LNCaP clone FGC (cell line): Measurements from ENCODE around the gene UQCR11.

Source experiments
- DNase-seq: peaks from one replicate; pipeline ENCODE4 v3.0.0-alpha.2; 2011; ENCODE audit warnings: low read depth
- H3K4me3 ChIP-seq: 2 replicates; pipeline ENCODE4 v1.5.1; 2011; ENCODE audit warnings: mild to moderate bottlenecking, low read depth, low read length, control low read depth
- TF ChIP-seq, protein P1 (sequence below): IDR thresholded peaks from 2 replicates; pipeline ENCODE4 v1.5.1; 2012; ENCODE audit warnings: mild to moderate bottlenecking; ENCODE audit not compliant: control insufficient read depth, insufficient read depth; ENCODE audit errors: extremely low read depth

Gene UQCR11

DNA sequence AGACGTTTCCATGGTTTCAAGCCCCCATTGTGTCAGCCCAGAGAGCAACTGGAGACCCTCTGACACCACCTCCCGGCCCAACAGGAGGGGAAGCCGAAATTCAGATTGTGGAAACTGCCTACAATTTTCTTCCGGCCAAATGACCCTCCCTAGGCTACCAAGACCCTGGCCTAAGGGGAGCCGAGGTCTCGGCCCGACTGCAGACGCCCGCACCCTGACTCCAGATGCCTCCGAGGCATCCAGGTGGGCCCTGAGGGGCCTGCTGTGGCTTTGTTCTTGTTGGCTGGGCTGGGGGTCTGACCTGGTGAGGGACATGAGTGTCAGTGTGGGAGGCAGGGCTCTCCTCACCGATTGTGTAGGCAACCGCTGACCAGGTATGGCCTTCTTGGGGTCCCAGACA is 46.7 kb downstream of the UQCR11 start:
- H3K4me3 ChIP-seq: no peak overlapping the region
- no peak for DNase-seq
- TF ChIP-seq, protein P1, sequence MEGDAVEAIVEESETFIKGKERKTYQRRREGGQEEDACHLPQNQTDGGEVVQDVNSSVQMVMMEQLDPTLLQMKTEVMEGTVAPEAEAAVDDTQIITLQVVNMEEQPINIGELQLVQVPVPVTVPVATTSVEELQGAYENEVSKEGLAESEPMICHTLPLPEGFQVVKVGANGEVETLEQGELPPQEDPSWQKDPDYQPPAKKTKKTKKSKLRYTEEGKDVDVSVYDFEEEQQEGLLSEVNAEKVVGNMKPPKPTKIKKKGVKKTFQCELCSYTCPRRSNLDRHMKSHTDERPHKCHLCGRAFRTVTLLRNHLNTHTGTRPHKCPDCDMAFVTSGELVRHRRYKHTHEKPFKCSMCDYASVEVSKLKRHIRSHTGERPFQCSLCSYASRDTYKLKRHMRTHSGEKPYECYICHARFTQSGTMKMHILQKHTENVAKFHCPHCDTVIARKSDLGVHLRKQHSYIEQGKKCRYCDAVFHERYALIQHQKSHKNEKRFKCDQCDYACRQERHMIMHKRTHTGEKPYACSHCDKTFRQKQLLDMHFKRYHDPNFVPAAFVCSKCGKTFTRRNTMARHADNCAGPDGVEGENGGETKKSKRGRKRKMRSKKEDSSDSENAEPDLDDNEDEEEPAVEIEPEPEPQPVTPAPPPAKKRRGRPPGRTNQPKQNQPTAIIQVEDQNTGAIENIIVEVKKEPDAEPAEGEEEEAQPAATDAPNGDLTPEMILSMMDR: no peak

DNA sequence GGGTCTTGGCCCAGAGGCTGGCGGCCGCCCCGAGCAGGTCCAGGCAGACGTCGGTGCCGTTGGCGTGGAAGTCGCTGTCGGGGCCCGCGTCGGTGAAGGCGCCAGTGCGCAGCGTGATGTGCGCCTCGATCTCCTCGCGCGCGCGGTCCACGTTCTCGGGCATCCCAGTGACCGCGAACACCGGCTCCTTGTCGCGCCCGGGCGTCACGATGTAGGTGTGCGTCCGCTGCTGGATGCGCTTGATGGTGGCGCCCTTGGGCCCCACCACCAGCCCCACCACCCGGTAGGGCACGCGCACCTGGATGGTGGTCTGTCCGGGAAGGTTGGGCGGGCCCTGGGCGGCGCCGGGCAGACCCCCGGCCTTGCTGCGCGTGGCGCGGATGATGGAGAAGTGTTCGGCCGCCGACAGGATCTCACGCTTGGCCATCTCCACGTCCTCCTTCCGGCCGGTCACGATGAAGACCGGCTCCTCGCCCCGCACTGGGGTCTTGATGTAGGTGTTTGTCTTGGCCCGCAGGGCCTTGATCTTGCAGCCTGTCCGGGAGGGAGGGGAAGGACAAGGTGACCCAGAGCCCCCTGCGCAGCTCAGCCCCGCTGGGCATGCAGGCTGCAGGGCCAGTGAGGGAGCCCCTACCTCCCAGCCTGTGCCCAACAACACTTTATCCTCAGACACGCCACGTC is 48.7 kb downstream of the UQCR11 start:
- no peak overlapping the region for H3K4me3 ChIP-seq
- no peak for DNase-seq
- TF ChIP-seq, protein P1: no peak

DNA sequence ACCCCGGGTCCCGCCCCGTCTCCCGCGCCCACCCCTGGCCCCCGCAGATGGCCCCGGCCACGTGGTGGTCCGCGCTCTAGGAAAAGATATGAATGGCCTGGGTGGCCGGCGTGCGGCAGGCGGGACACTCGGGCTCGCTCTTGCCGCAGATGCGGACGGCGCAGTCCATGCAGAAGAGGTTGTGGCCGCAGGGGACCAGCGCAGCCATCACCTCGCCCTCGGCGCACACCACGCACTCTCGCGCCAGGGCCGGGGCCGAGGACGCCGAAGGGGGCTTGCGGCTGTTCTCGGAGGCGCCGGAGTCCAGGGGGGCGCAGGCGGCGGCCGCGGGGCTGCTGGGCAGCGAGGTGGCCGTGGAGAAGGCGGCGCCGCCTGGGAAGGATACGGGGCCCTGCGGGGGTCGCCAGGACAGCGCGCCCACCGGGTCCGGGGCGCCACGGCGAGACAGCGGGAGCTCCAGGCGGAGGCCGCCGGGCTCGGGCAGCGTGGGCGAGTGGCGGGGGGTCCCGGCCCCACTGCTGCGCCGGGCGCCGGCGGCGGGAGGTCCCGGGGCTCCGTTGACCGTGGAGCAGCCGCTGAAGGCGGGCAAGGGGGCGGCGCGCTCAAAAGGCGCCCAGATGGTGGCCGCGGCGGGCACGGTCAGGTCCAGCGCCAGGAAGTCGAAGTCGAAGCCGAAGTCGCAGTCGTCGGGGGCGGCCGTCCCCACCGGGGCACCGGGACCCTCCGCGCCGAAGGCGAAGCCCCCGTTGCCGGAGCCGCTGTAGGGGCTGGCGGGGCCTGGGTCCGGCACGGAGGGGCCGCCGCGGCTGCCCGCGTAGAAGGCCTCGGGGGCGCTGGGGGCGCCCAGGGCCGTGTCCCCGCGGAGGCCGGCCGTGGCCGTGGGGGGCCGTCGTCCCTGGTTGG is 49.5 kb downstream of the UQCR11 start:
- H3K4me3 ChIP-seq: no peak overlapping the region
- no peak for DNase-seq
- TF ChIP-seq, protein P1: no peak

DNA sequence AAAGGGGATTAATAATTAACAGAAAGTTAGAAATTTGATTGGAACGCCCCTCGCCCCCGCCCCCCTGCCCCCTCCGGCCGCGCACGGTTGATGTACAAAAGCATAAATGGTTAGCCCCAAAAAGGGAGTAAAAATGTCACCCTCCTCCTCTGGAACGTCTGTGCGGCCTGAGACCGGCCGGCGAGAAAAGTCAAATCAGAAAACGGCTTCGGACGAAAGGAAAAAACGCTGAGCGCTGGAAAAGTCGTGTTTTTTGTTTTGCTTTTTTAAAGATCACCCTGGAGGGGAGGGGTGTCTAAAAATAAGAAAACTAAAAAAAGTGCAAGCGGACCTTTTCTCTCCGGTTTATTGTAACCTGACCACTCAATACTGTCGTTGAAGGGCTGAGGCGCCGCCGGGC is 50.3 kb downstream of the UQCR11 start:
- no peak overlapping the region for H3K4me3 ChIP-seq
- DNase-seq: no peak
- TF ChIP-seq, protein P1: no peak

DNA sequence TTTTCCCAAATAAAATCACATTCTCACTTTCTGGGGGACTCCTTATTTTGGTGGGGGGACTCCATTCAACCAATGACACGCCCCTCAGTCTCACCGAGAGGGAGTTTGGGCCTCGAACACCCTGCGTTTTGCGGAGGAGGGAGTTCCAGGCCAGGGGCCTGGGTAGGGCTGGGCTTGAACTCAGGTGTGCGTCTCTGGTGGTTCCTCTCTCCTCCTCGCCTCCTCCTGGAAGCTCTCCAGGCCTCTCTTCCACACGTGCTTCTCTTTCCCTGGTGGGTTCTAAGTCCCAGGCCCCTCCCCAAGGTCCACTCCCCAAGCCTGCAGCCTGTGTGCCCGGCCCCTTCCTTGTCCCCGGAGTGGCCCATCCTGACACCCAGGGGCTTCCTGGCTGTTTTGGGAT is 51.8 kb downstream of the UQCR11 start:
- TF ChIP-seq, protein P1: no peak
- no peak for DNase-seq
- H3K4me3 ChIP-seq: no peak overlapping the region

DNA sequence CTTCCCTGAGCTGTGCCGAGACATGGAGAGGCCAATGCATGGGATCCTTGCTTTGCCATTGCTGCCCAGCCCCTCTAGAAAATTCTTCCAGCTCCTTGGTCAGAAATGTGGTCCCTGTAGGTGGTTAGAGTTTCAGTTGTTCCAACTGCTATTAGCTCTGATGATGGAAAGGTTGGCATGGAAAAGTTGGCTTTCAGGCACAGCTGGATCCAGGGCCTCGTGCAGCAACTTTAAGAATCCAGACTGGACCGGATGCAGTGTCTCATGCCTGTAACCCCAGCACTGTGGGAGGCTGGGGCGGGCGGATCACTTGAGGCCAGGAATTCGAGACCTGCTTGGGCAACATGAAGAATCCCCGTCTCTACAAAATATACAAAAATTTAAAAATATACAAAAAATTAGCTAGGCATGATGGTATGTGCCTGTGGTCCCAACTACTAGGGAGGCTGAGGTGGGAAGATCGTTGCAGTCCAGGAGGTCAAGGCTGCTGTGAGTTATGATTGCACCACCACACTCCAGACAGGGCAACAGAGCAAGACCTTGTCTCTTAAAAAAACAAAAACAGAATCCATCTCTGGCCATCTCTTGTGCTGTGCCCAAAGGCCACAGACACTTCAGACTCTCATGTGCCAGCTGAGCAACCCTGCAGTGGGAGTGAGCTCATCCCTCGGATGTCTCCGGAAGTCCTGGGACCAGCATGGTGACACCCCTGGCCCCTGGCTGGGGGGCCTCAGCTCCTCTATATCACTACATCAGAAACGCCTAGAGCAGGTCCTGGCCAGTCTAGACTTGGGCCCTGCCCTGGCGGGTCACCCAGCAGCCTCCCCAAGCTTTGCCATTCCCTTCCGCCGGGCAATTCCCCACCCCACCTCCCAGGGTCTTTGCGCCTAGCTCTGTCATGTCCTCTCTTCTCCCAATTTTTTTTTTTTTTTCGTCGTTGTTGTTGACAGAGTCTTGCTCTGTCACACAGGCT is 53.9 kb downstream of the UQCR11 start:
- TF ChIP-seq, protein P1: no peak
- DNase-seq: no peak
- H3K4me3 ChIP-seq: no peak overlapping the region
